K562 treated with DMSO at 1 percent for 4 hours (cell line): ENCODE results near the gene YIPF5. TPM values are rescaled to one million over a fixed set of nuclear protein-coding genes. Genes with fewer than 3 reads are reported as not detected.

Experiments used
- total RNA-seq: library from RNA; unstranded; fragments of 300-600 nt; gene quantifications from 2 replicates; pipeline ENCODE4 v1.2.3, GENCODE V29; 2022; ENCODE audit not compliant: insufficient read depth

Gene YIPF5
- 16.1 and 17.4 TPM in 2 replicates for total RNA-seq

GRCh38 chr5:144170276-144171024 lies at the start of gene YIPF5, which contains the start of gene KCTD16:
YIPF5 (minus strand) TSS chr5:144170659; CDS start chr5:144169955, 704 bp downstream.
KCTD16 (plus strand) TSS chr5:144170873.

Other genes with a start within 250 kb of the YIPF5 start
- not detected in 2 replicates for gene KCTD16, start 214 bp upstream of the YIPF5 start, total RNA-seq